ENCODE data around the gene CACNB1. TPM values are rescaled to one million over a fixed set of nuclear protein-coding genes. Genes with fewer than 3 reads are reported as not detected.

CACNB1 gene
- total RNA-seq, 4 donors from 2014 or later = 7.9 to 32.9 (median 17.1) TPM

DNA sequence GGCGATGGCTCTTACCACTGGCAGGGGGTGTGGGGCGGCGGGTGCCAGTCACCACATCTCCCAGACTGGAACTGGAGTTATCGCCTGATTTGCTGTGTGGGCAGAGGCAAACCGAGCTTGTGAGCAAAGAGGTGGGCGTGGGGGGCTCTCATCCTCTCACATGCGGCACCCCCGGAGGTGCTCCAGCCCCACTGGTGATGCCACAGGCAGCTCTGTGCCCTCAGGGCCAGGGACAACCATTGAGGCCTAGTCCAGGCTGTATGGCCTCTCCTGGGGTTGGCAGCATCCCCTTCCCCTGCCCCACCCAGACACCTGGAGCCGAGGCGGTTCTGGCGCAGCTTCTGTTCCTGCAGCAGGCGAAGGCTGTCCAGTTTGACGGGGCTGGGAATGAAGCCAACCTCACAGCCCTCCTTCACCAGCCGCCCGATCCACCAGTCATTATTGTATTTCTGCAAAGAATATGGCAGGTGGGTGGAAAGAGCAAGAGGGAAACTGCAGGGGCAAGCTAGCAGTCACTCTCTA, 10.9 kb downstream of the CACNB1 start:
- H3K4me3 ChIP-seq = no peak overlapping the region
- H3K4me1 ChIP-seq = no peaks in the 10 kb centered on the region
- TF ChIP-seq, protein P1, sequence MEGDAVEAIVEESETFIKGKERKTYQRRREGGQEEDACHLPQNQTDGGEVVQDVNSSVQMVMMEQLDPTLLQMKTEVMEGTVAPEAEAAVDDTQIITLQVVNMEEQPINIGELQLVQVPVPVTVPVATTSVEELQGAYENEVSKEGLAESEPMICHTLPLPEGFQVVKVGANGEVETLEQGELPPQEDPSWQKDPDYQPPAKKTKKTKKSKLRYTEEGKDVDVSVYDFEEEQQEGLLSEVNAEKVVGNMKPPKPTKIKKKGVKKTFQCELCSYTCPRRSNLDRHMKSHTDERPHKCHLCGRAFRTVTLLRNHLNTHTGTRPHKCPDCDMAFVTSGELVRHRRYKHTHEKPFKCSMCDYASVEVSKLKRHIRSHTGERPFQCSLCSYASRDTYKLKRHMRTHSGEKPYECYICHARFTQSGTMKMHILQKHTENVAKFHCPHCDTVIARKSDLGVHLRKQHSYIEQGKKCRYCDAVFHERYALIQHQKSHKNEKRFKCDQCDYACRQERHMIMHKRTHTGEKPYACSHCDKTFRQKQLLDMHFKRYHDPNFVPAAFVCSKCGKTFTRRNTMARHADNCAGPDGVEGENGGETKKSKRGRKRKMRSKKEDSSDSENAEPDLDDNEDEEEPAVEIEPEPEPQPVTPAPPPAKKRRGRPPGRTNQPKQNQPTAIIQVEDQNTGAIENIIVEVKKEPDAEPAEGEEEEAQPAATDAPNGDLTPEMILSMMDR (IDR thresholded peaks at IDR 0.05) = no peak
- TF ChIP-seq EP300 (IDR thresholded peaks at IDR 0.05) (no peak), POLR2AphosphoS5 (IDR thresholded peaks at IDR 0.05) (no peak), POLR2A (IDR thresholded peaks at IDR 0.05) (no peak)
- no peak overlapping the region for H3K27ac ChIP-seq
- WGBS = 83% methylated on average over 10 of the region's 15 CpGs
- no peak for DNase-seq (ENCODE audit: low spot score in 2 of 2)
- no peaks in the 10 kb centered on the region for H3K9me3 ChIP-seq
- peaks cover 87% of the 10 kb centered on the region for H3K36me3 ChIP-seq
- no peaks in the 10 kb centered on the region for H3K27me3 ChIP-seq

DNA sequence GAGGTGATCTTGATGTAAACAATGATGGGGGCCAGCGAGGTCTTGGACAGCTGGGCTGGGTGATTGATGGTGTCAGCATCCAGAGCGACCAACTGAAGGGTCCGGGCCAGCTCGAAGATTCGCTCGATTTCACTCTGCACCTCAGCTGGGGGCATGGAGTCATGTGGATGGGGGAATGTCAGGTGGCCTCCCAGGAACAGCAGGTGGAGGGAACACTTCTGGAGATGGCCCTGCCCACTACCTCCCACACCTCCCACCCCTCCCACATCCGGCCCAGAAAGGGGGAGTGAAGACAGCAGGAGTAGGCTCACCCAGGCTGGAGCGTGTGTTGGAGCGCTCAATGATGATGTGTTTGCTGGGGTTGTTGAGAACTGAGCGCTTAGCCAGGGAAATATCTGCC, 13.7 kb downstream of the CACNB1 start:
- Histone ChIP-seq H3K27me3 (no peaks in the 10 kb centered on the region), H3K9me3 (no peaks in the 10 kb centered on the region), H3K27ac (no peak overlapping the region), H3K4me3 (no peak overlapping the region), H3K4me1 (peaks cover 2% of the 10 kb centered on the region), H3K36me3 (peaks cover 75% of the 10 kb centered on the region)
- WGBS = 93% methylated on average over 10 of the region's 10 CpGs
- TF ChIP-seq POLR2AphosphoS5 (IDR thresholded peaks at IDR 0.05) = no peak
- no peak for TF ChIP-seq POLR2A (IDR thresholded peaks at IDR 0.05)
- TF ChIP-seq EP300 (IDR thresholded peaks at IDR 0.05) = no peak
- TF ChIP-seq, protein P1 (IDR thresholded peaks at IDR 0.05) = no peak
- DNase-seq (ENCODE audit: low spot score in 2 of 2) = no peak

DNA sequence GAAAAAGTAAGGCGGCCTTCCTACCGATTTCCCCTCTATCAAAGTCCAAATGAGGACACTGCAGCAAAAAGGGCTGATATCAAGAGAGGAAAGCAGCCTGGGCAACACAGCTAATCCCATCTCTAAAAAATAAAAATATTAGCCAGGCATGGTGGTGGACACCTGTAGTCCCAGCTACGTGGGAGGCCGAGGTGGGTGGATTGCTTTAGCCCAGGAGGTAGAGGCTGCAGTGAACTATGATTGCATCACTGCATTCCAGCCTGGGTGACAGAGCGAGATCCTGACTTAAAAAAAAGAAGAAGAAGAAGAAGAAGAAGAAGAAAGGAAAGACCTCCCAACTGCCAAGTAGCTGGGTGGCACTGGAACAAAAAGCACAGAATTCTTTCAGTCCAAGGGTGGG, 14.4 kb downstream of the CACNB1 start:
- peaks cover 68% of the 10 kb centered on the region for H3K36me3 ChIP-seq
- H3K9me3 ChIP-seq = no peaks in the 10 kb centered on the region
- DNase-seq (ENCODE audit: low spot score in 2 of 2) = no peak
- WGBS = 88% methylated on average over 5 of the region's 5 CpGs
- H3K4me1 ChIP-seq = peaks cover 9% of the 10 kb centered on the region
- TF ChIP-seq, protein P1 (IDR thresholded peaks at IDR 0.05) = no peak
- no peak for TF ChIP-seq EP300 (IDR thresholded peaks at IDR 0.05)
- TF ChIP-seq POLR2A (IDR thresholded peaks at IDR 0.05) = no peak
- no peak for TF ChIP-seq POLR2AphosphoS5 (IDR thresholded peaks at IDR 0.05)
- H3K27ac ChIP-seq = no peak overlapping the region
- H3K27me3 ChIP-seq = no peaks in the 10 kb centered on the region
- H3K4me3 ChIP-seq = no peak overlapping the region

DNA sequence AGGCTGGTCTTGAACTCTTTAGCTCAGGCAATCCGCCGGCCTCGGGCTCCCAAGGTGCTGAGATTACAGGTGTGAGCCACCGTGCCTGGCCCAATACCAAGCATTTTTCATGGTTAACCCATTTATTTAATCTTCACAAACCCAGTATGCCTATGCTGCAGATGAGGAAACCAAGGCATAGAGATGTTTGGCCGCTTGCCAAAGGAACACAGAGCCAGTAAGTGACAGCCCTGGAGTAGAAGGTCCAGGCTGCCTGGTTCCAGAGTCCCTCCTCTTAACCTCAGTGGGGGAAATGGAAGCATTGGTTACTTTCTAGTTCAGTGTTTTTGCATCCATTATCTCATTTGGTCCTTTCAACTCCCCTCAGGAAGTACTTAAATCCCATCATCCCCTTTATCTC, 16.2 kb downstream of the CACNB1 start:
- WGBS = 87% methylated on average over 5 of the region's 5 CpGs
- Histone ChIP-seq H3K27ac (no peak overlapping the region), H3K27me3 (no peaks in the 10 kb centered on the region), H3K9me3 (no peaks in the 10 kb centered on the region), H3K4me3 (no peak overlapping the region), H3K36me3 (peaks cover 67% of the 10 kb centered on the region), H3K4me1 (peaks cover 11% of the 10 kb centered on the region)
- TF ChIP-seq POLR2AphosphoS5 (IDR thresholded peaks at IDR 0.05) = no peak
- TF ChIP-seq, protein P1 (IDR thresholded peaks at IDR 0.05) = no peak
- TF ChIP-seq POLR2A (IDR thresholded peaks at IDR 0.05) = no peak
- TF ChIP-seq EP300 (IDR thresholded peaks at IDR 0.05) = no peak
- no peak for DNase-seq (ENCODE audit: low spot score in 2 of 2)

DNA sequence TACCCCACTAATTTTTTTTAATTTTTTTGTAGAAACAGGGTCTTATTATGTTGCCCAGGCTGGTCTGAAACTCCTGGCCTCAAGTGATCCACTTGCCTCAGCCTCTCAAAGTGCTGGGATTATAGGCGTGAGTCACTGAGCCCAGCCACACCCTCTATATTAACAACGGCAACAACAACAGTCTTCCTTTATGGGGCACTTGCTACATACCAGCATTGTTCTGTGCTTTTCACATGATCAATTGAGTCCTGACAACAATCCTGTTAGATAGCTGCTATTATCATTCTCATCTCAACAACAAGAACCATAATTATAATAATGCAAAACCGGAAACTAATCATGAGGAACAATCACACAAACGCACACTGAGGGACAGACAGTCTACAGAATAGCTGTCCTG, 18.9 kb downstream of the CACNB1 start:
- H3K27me3 ChIP-seq = no peaks in the 10 kb centered on the region
- peaks cover 11% of the 10 kb centered on the region for H3K4me1 ChIP-seq
- no peaks in the 10 kb centered on the region for H3K9me3 ChIP-seq
- peaks cover 42% of the 10 kb centered on the region for H3K36me3 ChIP-seq
- 46% methylated on average over 4 of the region's 4 CpGs for WGBS
- TF ChIP-seq POLR2AphosphoS5 (IDR thresholded peaks at IDR 0.05) (no peak), POLR2A (IDR thresholded peaks at IDR 0.05) (no peak), EP300 (IDR thresholded peaks at IDR 0.05) (no peak)
- TF ChIP-seq, protein P1 (IDR thresholded peaks at IDR 0.05) = no peak
- no peak for DNase-seq (ENCODE audit: low spot score in 2 of 2)
- peak overlapping the region; percentile 59 for H3K27ac ChIP-seq
- no peak overlapping the region for H3K4me3 ChIP-seq
